ENCODE results near the gene TSHZ3.

The TSHZ3 gene

GRCh38 chr19:31354799-31355664 lies 5.8 kb upstream of the TSHZ3 start:
- no peak for DNase-seq

- no peak for DNase-seq
Observed at GRCh38 chr19:31354316-31354715, 5.1 kb upstream of the TSHZ3 start.

- DNase-seq = no peak
Observed at GRCh38 chr19:31353833-31354232, 4.6 kb upstream of the TSHZ3 start.

GRCh38 chr19:31352782-31353651 lies 3.8 kb upstream of the TSHZ3 start:
- no peak for DNase-seq

GRCh38 chr19:31352296-31352781 lies 3.1 kb upstream of the TSHZ3 start:
- DNase-seq = no peak

GRCh38 chr19:31351855-31352195 lies 2.6 kb upstream of the TSHZ3 start:
- DNase-seq = no peak

- DNase-seq = no peak
Observed at GRCh38 chr19:31351056-31351854, 2.0 kb upstream of the TSHZ3 start.

- DNase-seq = peak; percentile 61
Observed at GRCh38 chr19:31350693-31351055, 1.4 kb upstream of the TSHZ3 start.

GRCh38 chr19:31350033-31350692 lies 927 bp upstream of the TSHZ3 start:
- no peak for DNase-seq

GRCh38 chr19:31348481-31349159 lies 616 bp downstream of the TSHZ3 start:
- DNase-seq = no peak

GRCh38 chr19:31347828-31348392 lies 1.3 kb downstream of the TSHZ3 start:
- DNase-seq = no peak

GRCh38 chr19:31347354-31347753 lies 1.9 kb downstream of the TSHZ3 start:
- DNase-seq = no peak

- DNase-seq = no peak
Observed at GRCh38 chr19:31346184-31347059, 2.8 kb downstream of the TSHZ3 start.

GRCh38 chr19:31344403-31344802 lies 4.8 kb downstream of the TSHZ3 start:
- no peak for DNase-seq

GRCh38 chr19:31342926-31343325 lies 6.3 kb downstream of the TSHZ3 start:
- DNase-seq = no peak

- no peak for DNase-seq
Observed at GRCh38 chr19:31340042-31341025, 8.9 kb downstream of the TSHZ3 start.

GRCh38 chr19:31339411-31339810 lies 9.8 kb downstream of the TSHZ3 start:
- DNase-seq = no peak

- no peak for DNase-seq
Observed at GRCh38 chr19:31338069-31338776, 11.0 kb downstream of the TSHZ3 start.
